ENCODE data around the gene NCAPD3.

NCAPD3 gene

DNA sequence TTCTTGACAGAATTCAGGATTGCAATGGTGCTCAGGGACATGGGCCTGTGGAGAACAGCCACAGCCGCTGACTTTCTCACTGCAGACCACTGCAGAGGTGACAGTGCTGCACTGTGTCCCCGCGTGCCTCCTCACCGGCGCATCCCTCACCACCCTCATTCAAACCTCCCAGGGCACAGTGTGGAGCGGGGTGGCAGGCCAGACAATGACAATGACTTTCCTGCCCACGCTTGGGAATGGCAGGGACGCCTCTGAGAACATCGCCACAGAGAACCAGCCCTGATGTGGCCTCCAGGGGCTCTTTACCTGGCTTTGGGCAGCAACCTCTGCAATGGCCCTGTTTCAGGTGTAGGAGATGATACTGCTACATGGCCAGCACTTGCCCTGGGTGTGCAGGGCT, 65.7 kb downstream of the NCAPD3 start:
- DNase-seq (ENCODE audit: low read depth in 3 of 3): no peak

- no peak for DNase-seq (ENCODE audit: low read depth in 3 of 3)
Measured at GRCh38 chr11:134157451-134157850, 66.3 kb downstream of the NCAPD3 start.

- DNase-seq (ENCODE audit: low read depth in 3 of 3): no peak
Measured at GRCh38 chr11:134155946-134156865, 67.6 kb downstream of the NCAPD3 start.

DNA sequence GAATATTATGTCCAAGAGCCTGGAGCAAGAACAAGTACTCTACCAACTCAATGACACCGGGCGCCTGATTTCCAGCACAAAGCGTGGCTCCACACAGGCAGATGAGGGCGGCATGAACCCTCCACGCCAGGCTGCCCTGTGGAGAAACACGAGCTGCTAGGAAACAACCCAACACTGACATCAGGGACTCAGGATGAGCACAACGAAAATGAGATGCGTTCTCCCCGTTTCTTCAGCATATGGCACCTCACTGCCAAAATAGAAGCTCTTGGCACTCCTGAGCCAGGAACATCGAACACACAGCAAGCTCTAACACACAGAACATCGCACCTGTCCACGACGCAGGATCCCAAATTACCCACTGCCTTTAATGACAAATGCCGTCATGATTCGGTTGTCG, 68.3 kb downstream of the NCAPD3 start:
- DNase-seq (ENCODE audit: low read depth in 3 of 3): no peak

DNA sequence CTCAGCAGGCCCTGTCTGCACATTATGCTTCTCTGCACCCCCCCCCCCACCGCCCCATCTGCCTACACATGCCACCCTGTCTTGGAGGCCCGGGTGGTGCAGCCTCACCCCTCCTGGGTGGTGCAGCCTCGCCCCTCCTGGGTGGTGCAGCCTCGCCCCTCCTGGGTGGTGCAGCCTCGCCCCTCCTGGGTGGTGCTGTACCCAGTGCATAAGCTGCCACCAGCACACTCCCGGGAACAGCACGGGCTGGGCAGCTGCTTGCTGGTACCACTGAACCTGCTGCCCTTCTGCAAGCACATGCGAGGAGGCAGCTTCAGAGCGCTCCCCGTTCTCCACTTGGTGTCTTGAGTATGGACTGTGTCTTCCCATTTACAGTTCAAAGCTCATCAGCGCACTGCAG, 69.3 kb downstream of the NCAPD3 start:
- DNase-seq (ENCODE audit: low read depth in 3 of 3): no peak

DNA sequence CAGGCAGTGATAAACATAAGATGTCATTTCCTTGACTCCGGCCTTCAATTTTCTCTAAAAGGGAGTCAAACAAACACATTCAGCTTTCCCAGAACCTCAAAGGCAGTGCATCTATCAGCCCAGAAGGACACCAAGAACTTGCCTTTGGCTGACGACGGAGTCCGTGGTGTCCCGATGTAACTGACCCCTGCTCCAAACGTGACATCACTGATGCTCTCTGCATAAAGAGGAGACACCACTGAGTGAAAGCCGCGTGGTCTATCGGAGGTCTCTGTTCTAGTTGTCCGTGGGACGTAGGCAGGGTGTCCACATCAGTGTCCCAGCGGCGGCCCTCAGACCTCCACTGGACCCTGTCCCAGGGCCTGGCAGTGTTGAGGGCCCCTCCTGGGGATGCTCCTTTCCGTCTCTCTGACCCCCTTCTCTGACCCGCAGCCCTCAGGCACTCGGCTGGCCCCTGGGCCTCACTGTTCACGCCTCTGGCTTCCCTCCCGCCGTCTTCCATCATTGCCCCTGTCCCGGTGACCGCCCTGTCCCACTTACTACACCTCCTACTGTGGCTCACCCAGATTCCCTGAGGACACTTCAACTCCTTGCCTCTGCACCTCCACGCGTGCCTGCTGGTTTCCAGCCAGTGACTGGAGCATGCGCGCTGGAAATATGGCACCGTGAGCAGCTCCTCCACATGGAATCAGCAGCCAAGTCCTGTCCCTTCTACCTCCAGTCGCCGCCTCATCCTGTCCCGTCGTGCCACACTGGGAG, 70.4 kb downstream of the NCAPD3 start:
- no peak for DNase-seq (ENCODE audit: low read depth in 3 of 3)

GRCh38 chr11:134152696-134153095, 71.1 kb downstream of the NCAPD3 start:
- no peak for DNase-seq (ENCODE audit: low read depth in 3 of 3)

DNA sequence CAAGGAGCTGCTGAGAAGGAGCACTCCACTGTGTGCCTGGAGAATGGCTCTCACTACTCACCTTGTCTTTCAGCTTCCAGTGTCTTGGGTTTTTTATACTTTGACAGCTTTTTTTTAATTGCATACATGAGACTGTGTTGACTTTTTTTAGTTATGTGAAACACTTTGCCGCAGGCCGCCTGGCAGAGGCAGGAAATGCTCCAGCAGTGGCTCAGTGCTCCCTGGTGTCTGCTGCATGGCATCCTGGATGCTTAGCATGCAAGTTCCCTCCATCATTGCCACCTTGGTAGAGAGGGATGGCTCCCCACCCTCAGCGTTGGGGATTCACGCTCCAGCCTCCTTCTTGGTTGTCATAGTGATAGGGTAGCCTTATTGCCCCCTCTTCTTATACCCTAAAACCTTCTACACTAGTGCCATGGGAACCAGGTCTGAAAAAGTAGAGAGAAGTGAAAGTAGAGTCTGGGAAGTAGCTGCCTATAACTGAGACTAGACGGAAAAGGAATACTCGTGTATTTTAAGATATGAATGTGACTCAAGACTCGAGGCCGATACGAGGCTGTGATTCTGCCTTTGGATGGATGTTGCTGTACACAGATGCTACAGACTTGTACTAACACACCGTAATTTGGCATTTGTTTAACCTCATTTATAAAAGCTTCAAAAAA, 72.6 kb downstream of the NCAPD3 start:
- no peak for DNase-seq (ENCODE audit: low read depth in 3 of 3)

DNA sequence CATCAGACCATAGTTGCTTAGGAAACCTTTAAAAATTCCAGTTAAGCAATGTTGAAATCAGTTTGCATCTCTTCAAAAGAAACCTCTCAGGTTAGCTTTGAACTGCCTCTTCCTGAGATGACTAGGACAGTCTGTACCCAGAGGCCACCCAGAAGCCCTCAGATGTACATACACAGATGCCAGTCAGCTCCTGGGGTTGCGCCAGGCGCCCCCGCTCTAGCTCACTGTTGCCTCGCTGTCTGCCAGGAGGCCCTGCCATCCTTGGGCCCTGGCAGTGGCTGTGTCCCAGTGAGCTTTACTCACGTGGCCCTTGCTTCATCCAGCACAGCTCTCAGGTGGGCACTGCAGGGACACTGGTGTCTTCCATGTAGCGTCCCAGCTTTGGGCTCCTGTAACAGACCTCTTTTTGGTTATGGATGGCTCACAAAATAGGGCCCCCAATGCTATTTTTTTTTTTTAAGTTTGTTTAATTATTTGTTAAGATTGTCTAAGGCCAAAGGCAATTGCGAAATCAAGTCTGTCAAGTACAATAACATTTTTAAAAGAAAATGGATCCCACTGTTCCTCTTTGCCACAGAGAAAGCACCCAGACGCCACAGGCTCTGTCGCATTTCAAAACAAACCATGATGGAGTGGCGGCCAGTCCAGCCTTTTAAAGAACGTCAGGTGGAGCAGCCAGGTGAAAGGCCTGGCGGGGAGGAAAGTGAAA, 73.4 kb downstream of the NCAPD3 start:
- no peak for DNase-seq (ENCODE audit: low read depth in 3 of 3)

- no peak for DNase-seq (ENCODE audit: low read depth in 3 of 3)
Measured at GRCh38 chr11:134149371-134149770, 74.4 kb downstream of the NCAPD3 start.

- no peak for DNase-seq (ENCODE audit: low read depth in 3 of 3)
Measured at GRCh38 chr11:134146598-134146997, 77.2 kb downstream of the NCAPD3 start.

DNA sequence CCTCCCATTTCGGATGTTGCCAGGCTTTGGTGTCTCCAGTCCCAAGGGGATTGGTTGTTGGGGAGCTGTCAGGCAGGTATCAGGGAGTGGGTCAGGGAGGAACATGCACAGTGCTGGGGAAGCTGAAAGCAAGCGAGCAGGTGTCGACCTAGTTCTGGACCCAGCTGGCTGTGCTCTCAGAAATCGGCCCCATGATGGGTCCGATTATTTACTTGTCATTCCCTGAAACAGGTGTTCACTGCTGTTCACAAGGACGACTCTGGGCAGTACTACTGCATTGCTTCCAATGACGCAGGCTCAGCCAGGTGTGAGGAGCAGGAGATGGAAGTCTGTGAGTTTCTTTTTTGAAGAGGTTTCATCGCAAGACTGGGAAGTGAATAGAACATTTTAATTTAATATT, 78.1 kb downstream of the NCAPD3 start:
- DNase-seq (ENCODE audit: low read depth in 3 of 3): no peak

GRCh38 chr11:134144744-134145143, 79.0 kb downstream of the NCAPD3 start:
- no peak for DNase-seq (ENCODE audit: low read depth in 3 of 3)

DNA sequence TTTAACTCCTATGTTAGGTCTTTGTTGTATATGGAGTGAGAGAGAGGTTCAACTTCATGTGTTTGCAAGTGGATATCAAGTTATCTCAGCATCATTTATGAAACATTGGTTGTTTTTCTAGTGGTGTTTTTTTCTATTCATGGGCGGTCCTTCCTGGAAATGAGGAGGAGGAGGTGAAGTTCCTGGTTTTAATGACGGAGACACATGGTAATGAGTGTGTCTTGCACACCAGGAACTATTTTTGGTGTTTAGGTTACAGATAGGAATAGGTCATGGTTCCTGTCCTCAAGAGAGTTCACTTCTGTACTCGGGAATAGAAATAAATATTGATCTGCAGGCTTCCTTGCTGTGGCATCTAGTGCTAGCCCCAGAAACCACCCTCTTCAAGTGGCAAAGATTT, 80.0 kb downstream of the NCAPD3 start:
- DNase-seq (ENCODE audit: low read depth in 3 of 3): no peak

DNA sequence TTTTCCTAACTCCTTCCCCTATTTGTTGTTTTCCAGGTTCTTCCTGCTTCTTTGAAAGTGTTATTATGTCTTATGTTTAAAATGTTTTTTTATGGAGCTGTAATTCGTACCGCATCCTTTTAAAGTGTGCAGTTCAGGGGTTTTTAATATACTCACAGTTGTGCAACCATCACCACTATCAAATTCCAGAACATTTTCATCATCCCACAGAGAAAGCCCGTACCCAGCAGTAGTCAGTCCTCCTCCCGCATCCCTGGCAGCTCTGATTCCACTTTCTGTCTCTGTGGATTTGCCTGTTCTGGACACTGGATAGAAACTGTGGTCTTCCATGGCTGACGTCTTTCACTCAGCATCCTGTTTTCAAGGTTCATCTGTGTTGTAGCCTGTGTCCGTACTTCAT, 81.2 kb downstream of the NCAPD3 start:
- DNase-seq (ENCODE audit: low read depth in 3 of 3): no peak

GRCh38 chr11:134140961-134141490, 82.7 kb downstream of the NCAPD3 start:
- DNase-seq (ENCODE audit: low read depth in 3 of 3): no peak

DNA sequence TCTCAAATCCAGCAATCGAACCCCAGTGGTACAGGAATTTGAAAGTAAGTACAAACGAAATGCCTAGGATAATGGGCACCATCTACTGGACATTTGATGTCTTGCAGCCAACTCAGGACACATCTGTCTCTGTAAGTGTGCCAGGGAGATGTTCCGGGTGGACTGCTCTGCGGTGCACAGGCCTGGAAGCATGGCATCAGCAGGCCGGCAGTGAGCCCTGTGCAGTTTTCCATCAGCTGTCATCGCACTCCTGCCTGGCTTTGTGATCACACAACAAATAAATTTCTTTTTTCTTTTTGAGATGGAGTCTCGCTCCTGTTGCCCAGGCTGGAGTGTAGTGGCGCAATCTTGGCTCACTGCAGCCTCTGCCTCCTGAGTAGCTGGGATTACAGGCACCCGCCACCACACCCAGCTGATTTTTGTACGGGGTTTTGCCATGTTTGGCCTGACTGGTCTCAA, 83.9 kb downstream of the NCAPD3 start:
- DNase-seq (ENCODE audit: low read depth in 3 of 3): peak in 1 of 3 experiments; percentile 15

DNA sequence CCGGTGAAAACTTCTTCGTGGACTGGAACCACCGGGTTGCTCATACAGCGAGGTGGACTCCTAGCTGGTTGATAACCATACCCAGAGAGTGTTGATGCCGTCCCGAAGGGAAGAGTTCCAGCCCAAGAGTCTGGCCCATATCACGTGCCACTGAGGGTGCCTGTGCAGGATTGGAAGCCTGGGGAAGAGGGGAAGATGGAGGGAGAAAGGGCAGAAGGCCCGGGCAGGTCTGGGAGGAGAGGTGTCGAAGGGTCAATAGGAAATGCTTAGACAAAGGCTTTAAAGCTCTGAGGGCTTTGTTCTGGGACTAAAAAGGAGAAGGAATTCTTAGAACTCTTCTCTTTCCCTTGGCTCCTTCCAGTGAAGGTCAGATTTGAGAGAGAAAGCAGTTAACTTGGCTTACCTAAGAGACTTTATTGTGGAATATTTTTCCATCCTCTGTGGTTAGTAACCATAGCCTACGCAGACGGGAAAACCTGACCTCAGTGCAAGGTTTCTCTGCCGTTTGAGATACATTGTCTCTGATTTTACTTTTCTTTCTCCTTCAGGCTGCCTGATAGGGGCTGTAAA, 84.4 kb downstream of the NCAPD3 start:
- no peak for DNase-seq (ENCODE audit: low read depth in 3 of 3)

DNA sequence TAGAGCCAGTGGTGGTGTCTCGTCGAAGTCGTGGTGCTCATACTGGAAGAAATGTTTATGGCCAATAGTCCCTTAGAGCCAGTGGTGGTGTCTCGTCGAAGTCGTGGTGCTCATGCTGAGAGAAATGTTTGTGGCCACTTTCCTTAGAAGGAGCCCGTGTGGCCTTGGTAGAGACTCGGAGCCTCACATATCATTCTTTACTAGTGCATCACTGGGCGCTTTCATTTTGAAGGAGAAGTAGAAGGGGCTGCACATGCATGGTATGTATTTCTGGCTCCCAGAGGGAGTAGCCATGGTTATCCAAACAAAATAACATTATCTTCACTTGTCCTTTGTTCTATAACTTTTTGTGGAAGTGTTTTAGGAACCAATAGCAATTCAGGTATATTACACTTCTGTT, 85.4 kb downstream of the NCAPD3 start:
- no peak for DNase-seq (ENCODE audit: low read depth in 3 of 3)

DNA sequence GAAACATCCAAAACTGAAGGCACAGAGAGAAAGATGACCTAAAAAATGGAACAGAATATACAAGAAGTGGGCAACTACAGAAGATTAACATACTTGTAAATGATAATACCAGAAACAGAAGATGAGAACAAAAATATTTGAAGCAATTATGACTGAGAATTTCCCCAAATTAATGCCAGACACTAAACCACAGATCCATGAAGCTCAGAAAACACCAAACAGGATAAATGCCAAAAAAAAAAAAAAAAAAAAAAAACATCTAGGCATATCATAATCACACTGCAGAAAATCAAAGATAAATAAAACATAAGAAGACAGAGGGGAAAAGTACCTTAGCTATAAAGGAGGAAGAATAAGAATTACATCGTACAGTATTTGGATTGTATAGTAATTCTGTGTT, 89.6 kb downstream of the NCAPD3 start:
- DNase-seq (ENCODE audit: low read depth in 3 of 3): no peak

DNA sequence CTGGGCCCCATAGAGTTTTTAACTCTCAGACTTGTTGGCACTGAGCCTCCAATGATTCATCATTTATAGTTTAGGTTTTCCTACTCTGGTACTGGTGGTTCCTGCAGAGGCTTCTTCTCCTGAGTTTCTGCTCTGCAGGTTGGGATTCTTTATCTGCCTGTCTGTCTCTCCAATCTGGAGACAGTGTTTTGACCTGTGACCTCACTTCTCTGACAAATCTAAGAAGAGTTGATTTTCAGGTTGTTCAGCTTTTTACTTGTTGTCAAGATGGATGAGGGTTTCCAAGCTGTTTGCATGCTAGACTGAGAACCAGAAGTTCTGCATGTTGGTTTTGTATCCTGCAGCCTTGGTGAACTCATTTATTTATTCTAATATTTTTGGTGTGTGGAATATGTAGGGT, 91.0 kb downstream of the NCAPD3 start:
- no peak for DNase-seq (ENCODE audit: low read depth in 3 of 3)
